Measurements from ENCODE around the gene BCO1. TPM values are rescaled to one million over a fixed set of nuclear protein-coding genes. Genes with fewer than 3 reads are reported as not detected.

Gene BCO1, protein sequence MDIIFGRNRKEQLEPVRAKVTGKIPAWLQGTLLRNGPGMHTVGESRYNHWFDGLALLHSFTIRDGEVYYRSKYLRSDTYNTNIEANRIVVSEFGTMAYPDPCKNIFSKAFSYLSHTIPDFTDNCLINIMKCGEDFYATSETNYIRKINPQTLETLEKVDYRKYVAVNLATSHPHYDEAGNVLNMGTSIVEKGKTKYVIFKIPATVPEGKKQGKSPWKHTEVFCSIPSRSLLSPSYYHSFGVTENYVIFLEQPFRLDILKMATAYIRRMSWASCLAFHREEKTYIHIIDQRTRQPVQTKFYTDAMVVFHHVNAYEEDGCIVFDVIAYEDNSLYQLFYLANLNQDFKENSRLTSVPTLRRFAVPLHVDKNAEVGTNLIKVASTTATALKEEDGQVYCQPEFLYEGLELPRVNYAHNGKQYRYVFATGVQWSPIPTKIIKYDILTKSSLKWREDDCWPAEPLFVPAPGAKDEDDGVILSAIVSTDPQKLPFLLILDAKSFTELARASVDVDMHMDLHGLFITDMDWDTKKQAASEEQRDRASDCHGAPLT
- polyA plus RNA-seq, result under 1 TPM; 0.16 to 0.41 TPM

DNA sequence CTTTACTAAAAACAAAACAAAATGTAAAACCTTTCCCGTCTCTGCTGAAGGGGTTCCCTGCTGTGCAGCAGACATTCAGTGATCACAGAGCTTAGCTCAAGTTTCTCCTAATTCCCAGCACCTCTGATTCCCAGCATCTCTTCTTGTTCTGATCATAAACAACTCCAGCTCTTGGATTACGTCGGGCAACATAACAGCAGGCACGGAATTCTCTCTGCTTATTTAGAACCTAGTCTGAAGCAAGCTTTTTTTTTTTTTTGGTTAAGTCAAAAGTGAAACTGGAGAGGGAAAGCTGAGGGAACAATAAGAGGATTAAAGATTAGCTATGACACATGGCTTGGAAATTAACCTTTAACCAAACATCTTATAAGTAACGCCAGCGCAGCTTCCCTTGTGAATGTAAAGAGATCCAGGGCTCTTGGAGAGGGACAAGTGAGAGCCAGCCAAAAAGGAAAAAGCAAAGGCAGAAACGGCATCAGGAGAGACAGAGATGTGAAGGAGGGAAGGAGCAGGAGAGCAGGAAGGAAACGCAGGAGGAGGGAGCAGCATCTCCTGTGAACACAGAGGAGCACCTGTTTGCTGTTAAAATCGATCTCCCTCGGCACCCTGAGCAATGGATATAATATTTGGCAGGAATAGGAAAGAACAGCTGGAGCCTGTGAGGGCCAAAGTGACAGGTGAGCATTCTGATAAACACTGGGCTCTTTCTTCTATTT is at the start of gene BCO1:
Gene BCO1, plus strand, starts transcription at position 394 of the 716 bp plus-strand sequence. Its CDS starts 220 bp downstream, at position 614.
- Histone ChIP-seq H3K27ac (ENCODE audit: low read depth in 2 of 2, low read length in 1 of 2) (peak within 1 kb of the TSS; percentile 87 to 95), H3K4me1 (ENCODE audit: control insufficient read depth in 2 of 2, insufficient read depth in 2 of 2, low read length in 1 of 2) (no peaks in the 10 kb centered on the region), H3K36me3 (ENCODE audit: control insufficient read depth in 2 of 2, insufficient read depth in 2 of 2, low read length in 1 of 2) (no peaks in the 10 kb centered on the region), H3K4me3 (ENCODE audit: low read depth in 1 of 2, low read length in 2 of 2) (peak within 1 kb of the TSS in 1 of 2 donors; percentile 18), H3K27me3 (ENCODE audit: control insufficient read depth in 1 of 2, insufficient read depth in 2 of 2, low read length in 2 of 2) (no peaks in the 10 kb centered on the region), H3K9me3 (ENCODE audit: control insufficient read depth in 2 of 2, insufficient read depth in 1 of 2, low read depth in 1 of 2, low read length in 1 of 2) (no peaks in the 10 kb centered on the region)
- 8 to 11% methylated on average over 10 of the region's 10 CpGs for WGBS, 2 donors

DNA sequence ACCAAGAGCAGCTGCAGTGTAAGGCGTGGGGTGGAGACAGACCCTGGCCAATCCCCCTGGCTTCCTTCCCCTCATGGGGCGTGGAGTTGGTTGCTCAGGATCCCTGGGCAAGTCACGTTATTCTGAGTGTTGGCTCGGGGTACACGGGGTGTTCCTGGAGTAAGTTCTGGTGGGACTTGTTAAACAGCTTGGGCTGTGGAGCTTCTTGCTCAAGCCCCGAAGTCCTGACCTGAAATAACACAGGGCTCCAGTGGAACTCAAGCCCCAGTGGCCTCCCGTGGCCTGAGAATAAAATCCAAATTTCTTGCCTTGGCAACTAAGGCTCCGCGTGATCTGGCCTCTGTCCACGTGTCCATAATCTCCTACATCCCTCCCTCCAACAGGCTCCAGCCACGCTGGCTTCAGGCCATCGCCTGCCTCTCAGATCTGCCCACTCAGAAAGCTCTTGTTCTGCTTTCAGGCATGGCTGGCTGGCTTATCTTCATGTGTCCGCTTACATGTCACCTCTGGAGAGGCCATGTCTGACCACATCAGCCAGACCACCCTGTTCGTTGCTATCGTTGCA is 49.3 kb upstream of the BCO1 start:
- Histone ChIP-seq H3K4me1 (ENCODE audit: control insufficient read depth in 2 of 2, insufficient read depth in 2 of 2, low read length in 1 of 2) (peaks cover 0 to 3% of the 10 kb centered on the region in 2 donors), H3K36me3 (ENCODE audit: control insufficient read depth in 2 of 2, insufficient read depth in 2 of 2, low read length in 1 of 2) (no peaks in the 10 kb centered on the region), H3K4me3 (ENCODE audit: low read depth in 1 of 2, low read length in 2 of 2) (no peak overlapping the region), H3K27me3 (ENCODE audit: control insufficient read depth in 1 of 2, insufficient read depth in 2 of 2, low read length in 2 of 2) (no peaks in the 10 kb centered on the region), H3K9me3 (ENCODE audit: control insufficient read depth in 2 of 2, insufficient read depth in 1 of 2, low read depth in 1 of 2, low read length in 1 of 2) (no peaks in the 10 kb centered on the region), H3K27ac (ENCODE audit: low read depth in 2 of 2, low read length in 1 of 2) (peak overlapping the region in 1 of 2 donors; percentile 3)
- WGBS, 2 donors, result 38 to 66% methylated on average over 15 of the region's 15 CpGs

DNA sequence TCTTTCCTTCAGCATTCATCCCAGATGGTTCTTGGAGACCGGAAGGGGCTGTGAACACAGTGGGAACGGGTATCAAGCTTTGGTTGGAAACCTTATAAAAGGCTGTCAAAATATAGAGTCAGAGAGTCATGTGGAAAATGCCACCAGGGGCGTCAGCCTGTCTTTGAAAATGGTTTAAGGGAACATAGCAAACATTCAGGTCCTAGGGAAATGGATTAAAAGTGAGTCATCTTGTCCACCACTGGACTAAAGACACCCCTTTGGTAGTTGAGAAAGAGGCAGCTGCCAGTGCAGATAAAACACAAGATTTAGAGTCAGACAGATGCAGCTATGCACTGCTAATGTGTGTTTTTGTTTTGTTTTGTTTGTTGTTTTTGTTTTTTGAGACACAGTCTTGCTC is 47.8 kb upstream of the BCO1 start:
- 55 to 57% methylated on average over 3 of the region's 3 CpGs for WGBS, 2 donors
- no peaks in the 10 kb centered on the region for H3K36me3 ChIP-seq (ENCODE audit: control insufficient read depth in 2 of 2, insufficient read depth in 2 of 2, low read length in 1 of 2)
- no peaks in the 10 kb centered on the region for H3K27me3 ChIP-seq (ENCODE audit: control insufficient read depth in 1 of 2, insufficient read depth in 2 of 2, low read length in 2 of 2)
- no peak overlapping the region for H3K27ac ChIP-seq (ENCODE audit: low read depth in 2 of 2, low read length in 1 of 2)
- no peak overlapping the region for H3K4me3 ChIP-seq (ENCODE audit: low read depth in 1 of 2, low read length in 2 of 2)
- peaks cover 0 to 3% of the 10 kb centered on the region in 2 donors for H3K4me1 ChIP-seq (ENCODE audit: control insufficient read depth in 2 of 2, insufficient read depth in 2 of 2, low read length in 1 of 2)
- H3K9me3 ChIP-seq (ENCODE audit: control insufficient read depth in 2 of 2, insufficient read depth in 1 of 2, low read depth in 1 of 2, low read length in 1 of 2), result no peaks in the 10 kb centered on the region

DNA sequence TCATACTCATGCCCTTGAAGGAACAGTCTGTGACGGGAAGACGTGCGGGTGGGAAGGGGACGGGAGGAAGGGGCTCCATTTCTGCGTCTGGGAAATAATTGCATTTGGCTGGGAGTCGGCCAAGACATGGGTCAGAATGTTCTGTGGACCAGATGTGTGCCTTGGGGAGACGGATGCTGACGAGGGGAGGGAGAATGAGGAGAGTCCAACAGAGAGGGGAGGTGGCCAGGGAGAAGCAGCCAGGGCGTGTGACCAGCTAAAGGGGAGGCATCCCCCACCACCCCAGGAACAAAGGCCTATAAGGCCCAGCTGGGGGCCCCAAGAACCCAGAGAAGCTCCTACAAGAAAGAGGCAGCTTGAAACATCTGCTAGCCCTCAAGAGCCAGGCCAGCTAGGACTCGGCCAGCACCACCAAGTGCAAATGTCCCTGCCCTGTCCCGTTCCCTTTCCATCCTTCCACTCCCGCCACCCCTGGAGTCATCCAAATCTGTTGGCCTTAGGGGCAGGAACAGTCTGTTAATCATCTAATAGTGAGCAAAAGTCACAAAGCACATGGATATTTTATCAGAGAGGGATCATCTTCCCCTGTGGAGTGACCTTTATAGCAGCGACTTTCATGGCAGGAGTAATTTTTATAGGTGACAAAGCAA is 42.5 kb upstream of the BCO1 start:
- Histone ChIP-seq H3K9me3 (ENCODE audit: control insufficient read depth in 2 of 2, insufficient read depth in 1 of 2, low read depth in 1 of 2, low read length in 1 of 2) (no peaks in the 10 kb centered on the region), H3K4me3 (ENCODE audit: low read depth in 1 of 2, low read length in 2 of 2) (no peak overlapping the region), H3K27ac (ENCODE audit: low read depth in 2 of 2, low read length in 1 of 2) (no peak overlapping the region), H3K4me1 (ENCODE audit: control insufficient read depth in 2 of 2, insufficient read depth in 2 of 2, low read length in 1 of 2) (no peaks in the 10 kb centered on the region), H3K36me3 (ENCODE audit: control insufficient read depth in 2 of 2, insufficient read depth in 2 of 2, low read length in 1 of 2) (no peaks in the 10 kb centered on the region), H3K27me3 (ENCODE audit: control insufficient read depth in 1 of 2, insufficient read depth in 2 of 2, low read length in 2 of 2) (no peaks in the 10 kb centered on the region)
- 74 to 75% methylated on average over 13 of the region's 13 CpGs for WGBS, 2 donors

DNA sequence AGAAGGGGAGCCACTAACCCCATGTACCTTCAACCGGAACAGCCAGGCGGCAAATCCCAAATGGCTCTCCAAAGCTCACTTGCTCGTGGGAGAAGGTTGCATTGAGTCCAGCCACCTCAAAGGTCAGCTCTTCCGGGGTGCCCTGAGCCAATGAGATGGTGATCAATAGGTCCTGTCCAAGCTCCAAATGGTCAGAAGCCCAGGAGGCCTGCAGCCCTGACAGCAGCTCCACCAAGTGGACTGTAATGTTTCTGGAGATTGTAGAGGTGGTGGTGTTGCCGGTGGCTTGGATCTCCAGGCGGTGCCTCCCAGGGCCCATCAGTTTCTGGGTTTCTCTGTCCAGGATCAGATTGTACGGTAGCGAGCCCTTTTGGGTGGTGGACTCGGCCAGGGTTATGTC is 39.9 kb upstream of the BCO1 start:
- Histone ChIP-seq H3K9me3 (ENCODE audit: control insufficient read depth in 2 of 2, insufficient read depth in 1 of 2, low read depth in 1 of 2, low read length in 1 of 2) (no peaks in the 10 kb centered on the region), H3K27me3 (ENCODE audit: control insufficient read depth in 1 of 2, insufficient read depth in 2 of 2, low read length in 2 of 2) (no peaks in the 10 kb centered on the region), H3K4me3 (ENCODE audit: low read depth in 1 of 2, low read length in 2 of 2) (no peak overlapping the region), H3K4me1 (ENCODE audit: control insufficient read depth in 2 of 2, insufficient read depth in 2 of 2, low read length in 1 of 2) (no peaks in the 10 kb centered on the region), H3K36me3 (ENCODE audit: control insufficient read depth in 2 of 2, insufficient read depth in 2 of 2, low read length in 1 of 2) (no peaks in the 10 kb centered on the region), H3K27ac (ENCODE audit: low read depth in 2 of 2, low read length in 1 of 2) (no peak overlapping the region)
- WGBS, 2 donors, result 67 to 71% methylated on average over 9 of the region's 9 CpGs

DNA sequence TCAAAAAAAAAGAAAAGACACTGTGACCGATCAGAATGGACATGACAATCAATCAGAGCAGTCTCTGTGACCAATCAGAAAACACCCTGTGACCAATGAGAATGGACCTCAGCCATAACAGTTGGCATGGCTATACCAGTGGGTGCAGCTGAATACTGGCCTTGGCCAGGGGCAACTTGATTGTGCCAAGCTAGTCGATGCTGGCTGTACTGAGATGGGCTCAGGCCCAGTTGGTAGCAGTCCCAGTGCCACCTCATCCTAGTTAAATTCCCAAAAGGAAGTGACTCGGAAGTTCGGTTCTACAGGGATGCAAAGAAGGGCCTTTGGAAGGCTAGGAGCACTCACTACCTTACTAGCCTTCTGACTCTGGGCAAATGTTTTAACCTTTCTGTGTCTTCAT is 37.2 kb upstream of the BCO1 start:
- WGBS, 2 donors, result 42 to 66% methylated on average over 4 of the region's 4 CpGs
- H3K36me3 ChIP-seq (ENCODE audit: control insufficient read depth in 2 of 2, insufficient read depth in 2 of 2, low read length in 1 of 2), result no peaks in the 10 kb centered on the region
- H3K9me3 ChIP-seq (ENCODE audit: control insufficient read depth in 2 of 2, insufficient read depth in 1 of 2, low read depth in 1 of 2, low read length in 1 of 2), result no peaks in the 10 kb centered on the region
- H3K27me3 ChIP-seq (ENCODE audit: control insufficient read depth in 1 of 2, insufficient read depth in 2 of 2, low read length in 2 of 2), result no peaks in the 10 kb centered on the region
- no peak overlapping the region for H3K4me3 ChIP-seq (ENCODE audit: low read depth in 1 of 2, low read length in 2 of 2)
- no peaks in the 10 kb centered on the region for H3K4me1 ChIP-seq (ENCODE audit: control insufficient read depth in 2 of 2, insufficient read depth in 2 of 2, low read length in 1 of 2)
- no peak overlapping the region for H3K27ac ChIP-seq (ENCODE audit: low read depth in 2 of 2, low read length in 1 of 2)

DNA sequence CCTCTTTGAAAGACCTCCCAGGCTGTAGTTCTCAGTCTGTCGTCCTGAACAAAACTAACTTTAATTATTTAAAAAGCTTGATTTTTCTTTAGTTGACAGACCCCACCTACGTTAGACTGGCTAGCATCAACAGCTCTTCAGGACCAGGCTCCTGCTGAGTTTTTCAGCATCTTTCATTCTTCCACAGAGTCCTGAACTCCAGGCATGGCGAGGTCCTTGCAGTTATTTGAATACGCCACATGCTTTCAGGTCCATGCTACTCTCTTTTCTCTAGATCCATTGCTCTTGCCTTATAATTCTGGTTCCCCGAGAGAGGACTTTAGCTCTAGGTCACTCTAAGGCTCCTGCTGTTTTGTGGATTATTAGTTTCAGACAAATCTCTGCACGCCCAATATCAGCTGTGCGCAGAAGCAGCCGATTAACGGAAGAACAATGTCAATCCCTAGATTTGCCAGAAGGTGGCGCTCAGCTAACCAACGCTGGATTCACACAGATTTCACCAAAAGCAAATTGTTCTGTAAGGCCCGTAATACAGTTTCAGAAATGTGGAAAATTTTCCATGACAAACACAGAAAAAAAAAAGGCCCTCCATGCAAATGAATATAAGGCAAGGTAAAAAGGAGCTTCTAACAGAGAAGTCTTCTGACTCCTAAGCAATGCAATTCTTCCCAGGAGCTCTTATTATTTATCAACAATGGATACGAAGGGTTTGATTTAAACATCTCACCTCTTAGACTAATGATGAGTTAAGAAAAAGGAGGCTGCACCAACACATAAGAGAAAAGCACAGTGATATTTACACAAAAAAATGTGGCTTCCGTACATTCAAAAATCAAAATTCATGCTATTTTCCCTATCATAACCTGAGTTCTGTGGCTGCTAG is 33.5 kb upstream of the BCO1 start:
- Histone ChIP-seq H3K36me3 (ENCODE audit: control insufficient read depth in 2 of 2, insufficient read depth in 2 of 2, low read length in 1 of 2) (no peaks in the 10 kb centered on the region), H3K4me3 (ENCODE audit: low read depth in 1 of 2, low read length in 2 of 2) (no peak overlapping the region), H3K27me3 (ENCODE audit: control insufficient read depth in 1 of 2, insufficient read depth in 2 of 2, low read length in 2 of 2) (no peaks in the 10 kb centered on the region), H3K27ac (ENCODE audit: low read depth in 2 of 2, low read length in 1 of 2) (no peak overlapping the region), H3K9me3 (ENCODE audit: control insufficient read depth in 2 of 2, insufficient read depth in 1 of 2, low read depth in 1 of 2, low read length in 1 of 2) (no peaks in the 10 kb centered on the region), H3K4me1 (ENCODE audit: control insufficient read depth in 2 of 2, insufficient read depth in 2 of 2, low read length in 1 of 2) (no peaks in the 10 kb centered on the region)
- WGBS, 2 donors, result 30 to 32% methylated on average over 14 of the region's 14 CpGs

DNA sequence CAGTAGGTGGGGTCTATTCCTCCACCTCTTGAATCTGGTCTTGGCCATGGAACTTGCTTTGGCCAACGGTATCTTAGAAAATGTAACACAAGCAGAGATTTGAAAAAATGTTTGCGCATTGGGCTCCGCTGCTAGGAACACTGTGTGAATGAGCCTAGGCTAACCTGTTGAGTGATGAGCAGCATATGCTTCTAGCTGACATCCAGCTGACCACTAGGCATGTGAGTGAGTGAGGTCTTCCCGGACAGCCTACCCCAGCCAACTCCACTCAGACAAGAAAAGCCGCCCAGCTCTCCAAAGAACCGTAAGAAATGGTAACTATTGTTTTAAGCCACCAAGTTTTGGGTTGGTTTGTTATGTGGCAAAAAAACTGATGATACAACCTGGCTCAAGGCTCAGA is 31.4 kb upstream of the BCO1 start:
- Histone ChIP-seq H3K36me3 (ENCODE audit: control insufficient read depth in 2 of 2, insufficient read depth in 2 of 2, low read length in 1 of 2) (no peaks in the 10 kb centered on the region), H3K27ac (ENCODE audit: low read depth in 2 of 2, low read length in 1 of 2) (no peak overlapping the region), H3K9me3 (ENCODE audit: control insufficient read depth in 2 of 2, insufficient read depth in 1 of 2, low read depth in 1 of 2, low read length in 1 of 2) (no peaks in the 10 kb centered on the region), H3K4me3 (ENCODE audit: low read depth in 1 of 2, low read length in 2 of 2) (no peak overlapping the region), H3K4me1 (ENCODE audit: control insufficient read depth in 2 of 2, insufficient read depth in 2 of 2, low read length in 1 of 2) (no peaks in the 10 kb centered on the region), H3K27me3 (ENCODE audit: control insufficient read depth in 1 of 2, insufficient read depth in 2 of 2, low read length in 2 of 2) (peaks cover 0 to 2% of the 10 kb centered on the region in 2 donors)
- WGBS, 2 donors, result 45 to 54% methylated on average over 6 of the region's 6 CpGs

Measured in esophagus (tissue), 2 donors.